ENCODE measurements around the gene LRP8.

The LRP8 gene

DNA sequence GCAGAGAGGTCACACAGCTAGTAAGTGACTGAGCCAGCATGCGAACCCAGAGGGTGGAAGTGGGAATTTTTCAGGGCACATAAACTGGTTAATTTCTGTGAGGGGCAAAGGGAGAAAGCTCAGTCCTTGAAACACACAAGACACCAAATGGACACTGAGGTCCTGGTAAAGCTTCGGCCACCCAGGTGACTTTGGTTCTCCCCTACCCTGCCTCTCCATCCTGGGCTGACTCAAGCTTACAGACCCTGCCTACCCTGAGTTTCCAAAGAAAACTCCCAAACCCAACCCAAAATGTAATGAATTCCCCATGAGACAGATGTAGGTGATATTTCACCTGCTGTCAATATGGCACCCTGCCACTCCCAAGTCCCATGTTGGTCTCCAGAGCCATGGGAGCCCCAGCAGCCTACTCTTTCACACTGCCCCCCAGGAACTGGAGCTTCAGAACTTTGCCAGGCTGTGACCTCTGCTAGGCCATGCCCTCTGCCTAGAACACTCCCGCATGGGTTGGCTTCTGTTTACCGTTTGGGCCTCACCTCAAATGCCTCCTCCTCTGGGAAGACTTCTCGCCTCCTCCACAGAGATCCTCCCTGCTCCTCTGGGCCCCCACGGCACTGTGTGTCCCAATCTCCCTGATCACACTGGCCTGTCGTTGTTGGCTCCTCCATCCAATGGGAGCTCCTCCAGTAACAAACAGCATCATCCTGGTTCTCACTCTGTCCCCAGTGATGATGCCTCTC, 3.7 kb upstream of the LRP8 start:
- H2AFZ ChIP-seq (ENCODE audit: low read length): no peak overlapping the region
- no peaks in the 10 kb centered on the region for H3K36me3 ChIP-seq (ENCODE audit: insufficient read depth, low read length)
- no peak overlapping the region for H3K9ac ChIP-seq (ENCODE audit: low read depth, low read length, poor library complexity, severe bottlenecking)
- no peaks in the 10 kb centered on the region for H3K9me2 ChIP-seq (replicated peaks; ENCODE audit: low read depth, low read length)
- no peaks in the 10 kb centered on the region for H4K20me1 ChIP-seq (ENCODE audit: insufficient read depth, low read length, poor library complexity, severe bottlenecking)
- H3F3A ChIP-seq (ENCODE audit: low read depth): no peaks in the 10 kb centered on the region
- no peaks in the 10 kb centered on the region for H3K9me3 ChIP-seq (ENCODE audit: insufficient read depth, low read depth, low read length)
- no peak for TF ChIP-seq EZH2phosphoT487 (IDR thresholded peaks at IDR 0.05; ENCODE audit: borderline replicate concordance)
- TF ChIP-seq, protein P1, sequence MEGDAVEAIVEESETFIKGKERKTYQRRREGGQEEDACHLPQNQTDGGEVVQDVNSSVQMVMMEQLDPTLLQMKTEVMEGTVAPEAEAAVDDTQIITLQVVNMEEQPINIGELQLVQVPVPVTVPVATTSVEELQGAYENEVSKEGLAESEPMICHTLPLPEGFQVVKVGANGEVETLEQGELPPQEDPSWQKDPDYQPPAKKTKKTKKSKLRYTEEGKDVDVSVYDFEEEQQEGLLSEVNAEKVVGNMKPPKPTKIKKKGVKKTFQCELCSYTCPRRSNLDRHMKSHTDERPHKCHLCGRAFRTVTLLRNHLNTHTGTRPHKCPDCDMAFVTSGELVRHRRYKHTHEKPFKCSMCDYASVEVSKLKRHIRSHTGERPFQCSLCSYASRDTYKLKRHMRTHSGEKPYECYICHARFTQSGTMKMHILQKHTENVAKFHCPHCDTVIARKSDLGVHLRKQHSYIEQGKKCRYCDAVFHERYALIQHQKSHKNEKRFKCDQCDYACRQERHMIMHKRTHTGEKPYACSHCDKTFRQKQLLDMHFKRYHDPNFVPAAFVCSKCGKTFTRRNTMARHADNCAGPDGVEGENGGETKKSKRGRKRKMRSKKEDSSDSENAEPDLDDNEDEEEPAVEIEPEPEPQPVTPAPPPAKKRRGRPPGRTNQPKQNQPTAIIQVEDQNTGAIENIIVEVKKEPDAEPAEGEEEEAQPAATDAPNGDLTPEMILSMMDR (conservative IDR thresholded peaks at IDR 0.05; ENCODE audit: low read length): no peak
- no peak overlapping the region for H3K4me3 ChIP-seq (ENCODE audit: low read length, poor library complexity, severe bottlenecking)
- H3K4me1 ChIP-seq (ENCODE audit: insufficient read depth, low read length, poor library complexity, severe bottlenecking): peaks cover 4% of the 10 kb centered on the region
- no peak overlapping the region for H3K4me2 ChIP-seq (ENCODE audit: low read depth, low read length, poor library complexity, severe bottlenecking)
- H3K79me2 ChIP-seq (ENCODE audit: insufficient read depth, low read length): peaks cover 10% of the 10 kb centered on the region
- no peaks in the 10 kb centered on the region for H3K27me3 ChIP-seq (ENCODE audit: insufficient read depth, low read length, poor library complexity, severe bottlenecking)

DNA sequence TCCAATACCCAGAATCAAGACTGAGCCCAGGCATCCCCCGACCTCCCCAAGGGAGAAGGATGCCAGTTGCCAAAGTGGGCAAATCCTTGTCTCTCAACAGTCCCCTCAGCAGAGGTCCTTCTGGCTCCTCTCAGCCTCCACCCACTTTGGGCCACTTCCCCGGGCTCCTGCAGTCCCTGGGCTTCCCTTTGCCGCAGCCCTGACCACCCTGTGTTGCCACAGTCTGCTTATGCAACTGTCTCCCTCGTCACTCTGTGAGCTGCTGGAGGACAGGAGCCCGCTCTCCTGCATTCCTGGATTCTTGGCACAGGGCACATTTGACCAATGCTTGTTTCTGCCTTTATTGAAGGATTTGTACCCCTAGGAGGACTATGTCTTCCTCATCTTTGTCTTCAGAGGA, 2.9 kb upstream of the LRP8 start:
- no peak for TF ChIP-seq EZH2phosphoT487 (IDR thresholded peaks at IDR 0.05; ENCODE audit: borderline replicate concordance)
- TF ChIP-seq, protein P1 (conservative IDR thresholded peaks at IDR 0.05; ENCODE audit: low read length): no peak
- Histone ChIP-seq H3K79me2 (ENCODE audit: insufficient read depth, low read length) (peaks cover 10% of the 10 kb centered on the region), H3K9me2 (replicated peaks; ENCODE audit: low read depth, low read length) (no peaks in the 10 kb centered on the region), H4K20me1 (ENCODE audit: insufficient read depth, low read length, poor library complexity, severe bottlenecking) (no peaks in the 10 kb centered on the region), H2AFZ (ENCODE audit: low read length) (no peak overlapping the region), H3K27me3 (ENCODE audit: insufficient read depth, low read length, poor library complexity, severe bottlenecking) (no peaks in the 10 kb centered on the region), H3K4me1 (ENCODE audit: insufficient read depth, low read length, poor library complexity, severe bottlenecking) (peaks cover 4% of the 10 kb centered on the region), H3K9me3 (ENCODE audit: insufficient read depth, low read depth, low read length) (no peaks in the 10 kb centered on the region), H3K36me3 (ENCODE audit: insufficient read depth, low read length) (no peaks in the 10 kb centered on the region), H3K4me3 (ENCODE audit: low read length, poor library complexity, severe bottlenecking) (no peak overlapping the region), H3K9ac (ENCODE audit: low read depth, low read length, poor library complexity, severe bottlenecking) (no peak overlapping the region), H3K4me2 (ENCODE audit: low read depth, low read length, poor library complexity, severe bottlenecking) (no peak overlapping the region), H3F3A (ENCODE audit: low read depth) (no peaks in the 10 kb centered on the region)

DNA sequence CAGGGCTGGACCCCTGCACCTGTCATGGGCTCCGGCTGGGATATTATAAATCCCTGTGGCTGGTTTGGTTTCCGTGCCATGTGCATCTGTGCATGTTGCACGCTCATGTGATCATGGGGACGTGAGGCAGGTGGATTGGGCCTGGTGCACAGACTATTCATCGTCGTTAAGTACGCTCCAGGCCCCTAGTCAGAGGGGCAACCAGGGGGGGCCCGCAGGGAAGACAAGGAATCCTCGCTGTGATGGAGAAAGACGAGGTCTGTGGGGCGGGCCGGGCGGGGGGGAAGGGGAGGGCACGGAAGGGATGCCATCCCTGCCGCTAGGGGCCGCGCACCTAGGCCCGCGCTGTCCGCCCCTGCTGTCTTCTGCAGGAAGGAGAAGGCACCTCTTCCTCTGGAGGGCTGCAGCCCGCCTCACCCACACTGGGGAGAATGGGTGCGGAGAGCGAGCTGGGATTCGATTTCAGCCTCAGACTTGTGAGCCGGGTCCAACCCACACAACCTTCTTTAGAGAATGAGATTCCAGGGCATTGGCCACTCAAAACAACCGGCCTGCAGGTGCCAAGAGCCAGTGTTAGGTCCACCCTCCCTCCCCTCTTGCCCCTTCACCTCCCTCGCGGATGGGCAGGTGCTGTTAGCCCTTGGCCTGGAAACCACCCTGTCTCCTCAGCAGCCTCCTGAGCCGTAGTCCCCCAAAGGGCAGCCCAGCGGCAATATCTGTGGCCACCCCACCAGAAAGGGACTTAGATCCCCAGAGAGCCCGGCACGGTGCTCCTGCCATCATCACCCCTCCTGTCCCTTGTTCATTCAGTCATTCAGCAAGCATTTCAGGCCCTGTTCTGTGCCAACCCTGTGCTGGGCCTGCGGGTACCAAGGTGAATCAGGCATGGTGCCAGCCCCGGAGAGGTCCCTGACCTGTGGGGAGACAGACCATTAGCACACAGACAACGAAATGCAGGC, 950 bp upstream of the LRP8 start:
- Histone ChIP-seq H3K27me3 (ENCODE audit: insufficient read depth, low read length, poor library complexity, severe bottlenecking) (no peaks in the 10 kb centered on the region), H3K4me2 (ENCODE audit: low read depth, low read length, poor library complexity, severe bottlenecking) (peak overlapping the region; percentile 65), H3K9me2 (replicated peaks; ENCODE audit: low read depth, low read length) (no peaks in the 10 kb centered on the region), H3K36me3 (ENCODE audit: insufficient read depth, low read length) (no peaks in the 10 kb centered on the region; the same call in 1 of the 2 replicates), H2AFZ (ENCODE audit: low read length) (peak overlapping the region; percentile 83; the same call in 1 of the 2 replicates), H3K4me3 (ENCODE audit: low read length, poor library complexity, severe bottlenecking) (peak overlapping the region; percentile 71), H4K20me1 (ENCODE audit: insufficient read depth, low read length, poor library complexity, severe bottlenecking) (peaks cover 19% of the 10 kb centered on the region), H3K9ac (ENCODE audit: low read depth, low read length, poor library complexity, severe bottlenecking) (peak overlapping the region; percentile 52), H3K4me1 (ENCODE audit: insufficient read depth, low read length, poor library complexity, severe bottlenecking) (peaks cover 18% of the 10 kb centered on the region), H3K9me3 (ENCODE audit: insufficient read depth, low read depth, low read length) (no peaks in the 10 kb centered on the region), H3F3A (ENCODE audit: low read depth) (no peaks in the 10 kb centered on the region), H3K79me2 (ENCODE audit: insufficient read depth, low read length) (peaks cover 30% of the 10 kb centered on the region)
- TF ChIP-seq, protein P1 (conservative IDR thresholded peaks at IDR 0.05; ENCODE audit: low read length): no peak
- no peak for TF ChIP-seq EZH2phosphoT487 (IDR thresholded peaks at IDR 0.05; ENCODE audit: borderline replicate concordance)
